Mammary epithelial cell (primary cell): ENCODE measurements around the gene AUTS2.

Source experiments
- CTCF ChIP-seq, 2 donors: IDR thresholded peaks in 1 of 2; conservative IDR thresholded peaks in 1 of 2; 2 replicates each; pipeline ENCODE4 v1.5.1; 2011 to 2012; ENCODE audit warnings: inconsistent platforms in 2 of 2, low read length in 2 of 2, mild to moderate bottlenecking in 2 of 2, control low read depth in 1 of 2, low read depth in 1 of 2; ENCODE audit not compliant: insufficient read depth in 1 of 2; ENCODE audit errors: extremely low read depth in 1 of 2
- EZH2 ChIP-seq: IDR thresholded peaks from 2 replicates; pipeline ENCODE4 v1.6.1; 2012; ENCODE audit warnings: low read length, inconsistent platforms, borderline replicate concordance

GRCh38 chr7:69889976-69890351 lies 291.7 kb downstream of the AUTS2 start:
- TF ChIP-seq CTCF (conservative IDR thresholded peaks at IDR 0.05 in 1 of 2, IDR thresholded peaks at IDR 0.05 in 1 of 2; ENCODE audit: extremely low read depth in 1 of 2, insufficient read depth in 1 of 2, low read depth in 1 of 2, low read length in 2 of 2) (no peak), EZH2 (no peak)
